ENCODE measurements around the gene ZC3H18.

DNA sequence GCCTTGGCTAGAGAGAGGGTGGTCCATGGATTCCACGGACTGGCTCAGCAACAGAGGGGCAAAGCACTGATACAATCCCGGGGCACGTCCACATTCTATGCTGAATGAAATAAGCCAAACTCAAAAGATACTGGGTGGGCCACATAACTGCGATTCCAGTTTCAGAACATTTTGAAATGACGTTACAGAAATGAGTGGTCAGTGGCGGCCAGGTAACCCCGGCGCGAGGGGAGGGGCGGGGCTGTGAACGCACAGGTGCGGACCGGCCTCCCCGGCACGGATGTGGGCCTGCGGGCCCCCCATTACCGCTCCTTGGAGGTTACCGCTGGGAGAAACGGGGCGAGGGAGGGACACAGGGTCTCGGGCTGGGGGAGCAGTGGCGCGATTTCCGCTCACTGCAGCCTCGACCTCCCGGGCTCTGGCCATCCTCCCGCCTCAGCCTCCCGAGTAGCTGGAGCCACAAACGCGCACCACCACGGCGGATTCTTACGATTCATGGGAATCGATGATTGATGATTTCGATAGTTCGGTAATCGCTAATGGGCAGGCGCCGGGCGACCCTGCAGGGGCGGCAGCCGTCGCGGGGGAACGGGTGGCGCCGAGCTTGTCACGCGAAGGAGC is 92.1 kb downstream of the ZC3H18 start:
- no peak for TF ChIP-seq POLR2AphosphoS5 (IDR thresholded peaks at IDR 0.05)
- TF ChIP-seq CTCF (IDR thresholded peaks at IDR 0.05): no peak

All from breast epithelium (tissue), 3 donors.